Neural cell (in vitro differentiated cells): Measurements from ENCODE around the gene GSK3A. TPM values are rescaled to one million over a fixed set of nuclear protein-coding genes. Genes with fewer than 3 reads are reported as not detected.

Source experiments
- H2AFZ ChIP-seq: fragments of 200-600, 300-800 bp; sonication (generic), shearing (Covaris generic); 2 replicates; pipeline ENCODE4 v1.6.0; 2014; ENCODE audit warnings: low read depth, mild to moderate bottlenecking, antibody characterized with exemption, low read length, moderate library complexity
- H3F3A ChIP-seq: fragments of 200-600 bp; shearing (Covaris generic); 2 replicates; pipeline ENCODE4 v1.6.1; 2016; ENCODE audit warnings: mild to moderate bottlenecking, moderate library complexity, mixed read lengths, antibody characterized with exemption, low read length; ENCODE audit not compliant: insufficient read depth, poor library complexity, severe bottlenecking
- H3K27ac ChIP-seq: fragments of 200-600, 300-800 bp; sonication (generic), shearing (Covaris generic); 2 replicates; pipeline ENCODE4 v1.5.1; 2014; ENCODE audit warnings: mild to moderate bottlenecking, low read length, moderate library complexity
- H3K27me3 ChIP-seq: fragments of 300-800, 200-600 bp; sonication (generic), shearing (Covaris generic); 2 replicates; pipeline ENCODE4 v1.6.0; 2014; ENCODE audit warnings: mild to moderate bottlenecking, low read depth, low read length, moderate library complexity; ENCODE audit not compliant: insufficient read depth
- H3K36me3 ChIP-seq: fragments of 300-800, 200-600 bp; sonication (generic), shearing (Covaris generic); 2 replicates; pipeline ENCODE4 v1.5.1; 2014; ENCODE audit warnings: mild to moderate bottlenecking, antibody characterized with exemption, low read length, moderate library complexity; ENCODE audit not compliant: insufficient read depth
- H3K4me2 ChIP-seq: fragments of 300-800, 200-600 bp; sonication (generic), shearing (Covaris generic); 2 replicates; pipeline ENCODE4 v1.6.0; 2014; ENCODE audit warnings: mild to moderate bottlenecking, low read length
- H3K4me3 ChIP-seq: fragments of 300-800, 200-600 bp; sonication (generic), shearing (Covaris generic); 2 replicates; pipeline ENCODE4 v1.5.1; 2014; ENCODE audit warnings: mild to moderate bottlenecking, low read length, moderate library complexity
- H3K79me2 ChIP-seq: fragments of 200-600 bp; shearing (Covaris generic); replicated peaks from 2 replicates; pipeline ENCODE4 v1.6.0; 2014; ENCODE audit warnings: mild to moderate bottlenecking, low read length, moderate library complexity; ENCODE audit not compliant: insufficient read depth
- H3K9ac ChIP-seq: fragments of 300-800, 200-600 bp; sonication (generic), shearing (Covaris generic); 2 replicates; pipeline ENCODE4 v1.6.1; 2016; ENCODE audit warnings: mild to moderate bottlenecking, low read length, mixed read lengths
- H3K9me2 ChIP-seq: fragments of 200-600 bp; shearing (Covaris generic); 2 replicates; pipeline ENCODE4 v1.6.1; 2016; ENCODE audit warnings: mild to moderate bottlenecking, low read length, mixed read lengths; ENCODE audit not compliant: insufficient read depth
- H3K9me3 ChIP-seq: fragments of 200-600, 300-800 bp; sonication (generic), shearing (Covaris generic); 2 replicates; pipeline ENCODE4 v1.6.1; 2016; ENCODE audit warnings: mild to moderate bottlenecking, mixed run types, low read length, moderate library complexity, mixed read lengths
- H4K20me1 ChIP-seq: fragments of 200-600 bp; shearing (Covaris generic); 2 replicates; pipeline ENCODE4 v1.6.1; 2016; ENCODE audit warnings: mild to moderate bottlenecking, mixed run types; ENCODE audit not compliant: insufficient read depth
- CTCF ChIP-seq: fragments of 450-650 bp; IDR thresholded peaks from 2 replicates; pipeline ENCODE4 v1.5.1; 2014; ENCODE audit warnings: antibody characterized with exemption, mild to moderate bottlenecking, moderate library complexity; ENCODE audit not compliant: poor library complexity, severe bottlenecking
- EP300 ChIP-seq: fragments of 450-650 bp; conservative IDR thresholded peaks from 2 replicates; pipeline ENCODE4 v1.6.1; 2014; ENCODE audit warnings: antibody characterized with exemption, mild to moderate bottlenecking, moderate library complexity; ENCODE audit not compliant: poor library complexity, severe bottlenecking
- EZH2 ChIP-seq: fragments of 200-600, 300-800 bp; shearing (Covaris generic), sonication (generic); IDR thresholded peaks from 2 replicates; pipeline ENCODE4 v1.6.1; 2014; ENCODE audit warnings: antibody characterized with exemption, low read length, borderline replicate concordance, mild to moderate bottlenecking; ENCODE audit not compliant: insufficient read depth, poor library complexity, severe bottlenecking
- MXI1 ChIP-seq: fragments of 450-650 bp; conservative IDR thresholded peaks from 2 replicates; pipeline ENCODE4 v1.6.1; 2014; ENCODE audit warnings: antibody characterized with exemption, mild to moderate bottlenecking; ENCODE audit not compliant: poor library complexity, severe bottlenecking
- POLR2AphosphoS5 ChIP-seq: IDR thresholded peaks from 2 replicates; pipeline ENCODE4 v1.6.1; 2012
- RAD21 ChIP-seq: fragments of 450-650 bp; conservative IDR thresholded peaks from 2 replicates; pipeline ENCODE4 v1.6.1; 2014; ENCODE audit warnings: antibody characterized with exemption, mild to moderate bottlenecking, moderate library complexity
- REST ChIP-seq: IDR thresholded peaks from 2 replicates; pipeline ENCODE4 v1.6.1; 2012; ENCODE audit warnings: borderline replicate concordance
- SMC3 ChIP-seq: fragments of 450-650 bp; conservative IDR thresholded peaks from 2 replicates; pipeline ENCODE4 v1.6.1; 2014; ENCODE audit warnings: antibody characterized with exemption, mild to moderate bottlenecking, moderate library complexity; ENCODE audit not compliant: poor library complexity
- TAF1 ChIP-seq: IDR thresholded peaks from 2 replicates; pipeline ENCODE4 v1.6.1; 2012; ENCODE audit warnings: low read depth
- polyA plus RNA-seq: library from polyadenylated mRNA; depleted of rRNA; stranded (reverse); fragments of >200 nt; gene quantifications from 2 replicates; pipeline ENCODE4 v1.2.3, GENCODE V29; 2014

GSK3A gene
- polyA plus RNA-seq, 1 donor from 2014 or later, result 25.2 TPM

GRCh38 chr19:42285988-42286348 lies 43.6 kb upstream of the GSK3A start:
- Histone ChIP-seq H3K9me2 (no peaks in the 10 kb centered on the region), H3K9ac (peak overlapping the region; percentile 93), H3K79me2 (peaks cover 32% of the 10 kb centered on the region), H3K9me3 (no peaks in the 10 kb centered on the region), H2AFZ (no peak overlapping the region), H3K27me3 (no peaks in the 10 kb centered on the region), H3K36me3 (no peaks in the 10 kb centered on the region), H4K20me1 (peaks cover 10% of the 10 kb centered on the region), H3K27ac (no peak overlapping the region), H3K4me2 (no peak overlapping the region), H3K4me3 (peak overlapping the region; percentile 95), H3F3A (no peaks in the 10 kb centered on the region)
- TF ChIP-seq SMC3 (no peak), TAF1 (no peak), CTCF (no peak), EP300 (no peak), MXI1 (no peak), RAD21 (no peak), POLR2AphosphoS5 (no peak), REST (no peak), EZH2 (no peak)

GRCh38 chr19:42285541-42285941 lies 43.1 kb upstream of the GSK3A start:
- no peak overlapping the region for H2AFZ ChIP-seq
- no peaks in the 10 kb centered on the region for H3K9me2 ChIP-seq
- H3K9ac ChIP-seq, result peak overlapping the region; percentile 93
- peak overlapping the region; percentile 63 for H3K4me2 ChIP-seq
- H4K20me1 ChIP-seq, result peaks cover 10% of the 10 kb centered on the region
- TF ChIP-seq RAD21, result no peak
- TF ChIP-seq EZH2, result no peak
- no peak for TF ChIP-seq CTCF
- no peak for TF ChIP-seq REST
- TF ChIP-seq TAF1, result no peak
- no peak for TF ChIP-seq EP300
- TF ChIP-seq MXI1, result no peak
- no peak for TF ChIP-seq POLR2AphosphoS5
- TF ChIP-seq SMC3, result no peak
- H3K4me3 ChIP-seq, result peak overlapping the region; percentile 95
- H3F3A ChIP-seq, result no peaks in the 10 kb centered on the region
- H3K9me3 ChIP-seq, result no peaks in the 10 kb centered on the region
- peaks cover 32% of the 10 kb centered on the region for H3K79me2 ChIP-seq
- H3K27ac ChIP-seq, result peak overlapping the region; percentile 82
- no peaks in the 10 kb centered on the region for H3K27me3 ChIP-seq
- no peaks in the 10 kb centered on the region for H3K36me3 ChIP-seq
